Endothelial cell of umbilical vein (primary cell): Measurements from ENCODE around the gene RPS5. TPM values are rescaled to one million over a fixed set of nuclear protein-coding genes. Genes with fewer than 3 reads are reported as not detected.
A peak's percentile ranks its signal among the peaks of the same experiment; 100 is the strongest.

Experiments
- BruUV-seq: library from RNA; stranded (reverse); fragments of 400-500 nt; replicated peaks from 2 replicates; lab custom pipeline; 2021; lab: Mats Ljungman, UMichigan
- CTCF ChIA-PET: fragments of 300-600, 350-600 bp; sonication (Branson Sonifier 250); formaldehyde crosslinking; loops from one replicate; lab custom pipeline; 2021; ENCODE audit warnings: antibody characterized with exemption, inconsistent platforms; lab: Charles Lee
- POLR2A ChIA-PET: fragments of 300-600, 350-600 bp; sonication (Branson Sonifier 250); formaldehyde crosslinking; loops from one replicate; lab custom pipeline; 2021; ENCODE audit warnings: antibody characterized with exemption, inconsistent platforms; lab: Charles Lee
- DNase-seq: peaks from one replicate; pipeline ENCODE4 v3.0.0-alpha.2; 2011; ENCODE audit warnings: low read depth, low spot score
- FAIRE-seq: peaks from 2 replicates; lab custom pipeline; 2011; peaks lifted over from hg19 to GRCh38; lab: Jason Lieb, UNC
- H2AFZ ChIP-seq: 2 replicates; pipeline ENCODE4 v1.6.0; 2012; ENCODE audit warnings: low read depth, low read length, control low read depth, inconsistent platforms
- H3K27ac ChIP-seq: 2 replicates; pipeline ENCODE4 v1.5.1; 2011; ENCODE audit warnings: low read depth, mild to moderate bottlenecking, control low read depth, low read length, moderate library complexity; ENCODE audit not compliant: insufficient read depth
- H3K27me3 ChIP-seq, 2 experiments: 2 replicates each; pipeline versions ENCODE4 v1.6.0 to v1.6.1; 2011; ENCODE audit warnings: low read length in 2 of 2, mixed read lengths in 1 of 2; ENCODE audit not compliant: control insufficient read depth in 2 of 2, insufficient read depth in 2 of 2
- H3K36me3 ChIP-seq, 2 experiments: 2 replicates in 1 of 2; 3 replicates in 1 of 2; pipeline ENCODE4 v1.5.1; 2011; ENCODE audit warnings: low read length in 2 of 2, mild to moderate bottlenecking in 1 of 2, moderate library complexity in 1 of 2; ENCODE audit not compliant: control insufficient read depth in 2 of 2, insufficient read depth in 2 of 2; ENCODE audit errors: extremely low read depth in 1 of 2
- H3K4me1 ChIP-seq: 3 replicates; pipeline ENCODE4 v1.5.1; 2011; ENCODE audit warnings: mild to moderate bottlenecking, low read length; ENCODE audit not compliant: control insufficient read depth, insufficient read depth; ENCODE audit errors: extremely low read depth
- H3K4me2 ChIP-seq: 2 replicates; pipeline ENCODE4 v1.6.1; 2011; ENCODE audit warnings: low read length, control low read depth, mixed read lengths; ENCODE audit not compliant: insufficient read depth
- H3K4me3 ChIP-seq, 3 experiments: fragments of 200-600 bp in 1 of 3; sonication (generic), shearing (Covaris generic) in 1 of 3; replicated peaks in 1 of 3; 2 replicates each; pipeline ENCODE4 v1.5.1; 2011 to 2016; ENCODE audit warnings: control low read depth in 3 of 3, low read length in 3 of 3, mild to moderate bottlenecking in 2 of 3, inconsistent platforms in 1 of 3, low read depth in 1 of 3, moderate library complexity in 1 of 3; ENCODE audit not compliant: insufficient read depth in 1 of 3
- H3K79me2 ChIP-seq: 2 replicates; pipeline ENCODE4 v1.6.0; 2012; ENCODE audit warnings: low read length, inconsistent platforms; ENCODE audit not compliant: control insufficient read depth, insufficient read depth
- H3K9ac ChIP-seq: replicated peaks from 2 replicates; pipeline ENCODE3; 2011; ENCODE audit warnings: low read length, control low read depth; ENCODE audit not compliant: insufficient read depth; ENCODE audit errors: extremely low read depth
- H3K9me1 ChIP-seq: replicated peaks from 3 replicates; pipeline ENCODE4 v1.6.0; 2011; ENCODE audit warnings: mild to moderate bottlenecking, low read length; ENCODE audit not compliant: control insufficient read depth, insufficient read depth; ENCODE audit errors: extremely low read depth
- H3K9me3 ChIP-seq: replicated peaks from 2 replicates; pipeline ENCODE4 v1.5.1; 2012; ENCODE audit warnings: low read length, inconsistent platforms; ENCODE audit not compliant: control insufficient read depth, insufficient read depth
- H4K20me1 ChIP-seq: replicated peaks from 2 replicates; pipeline ENCODE3; 2011; ENCODE audit warnings: mild to moderate bottlenecking, low read length; ENCODE audit not compliant: control insufficient read depth, insufficient read depth; ENCODE audit errors: extremely low read depth
- CTCF ChIP-seq, 2 donors: IDR thresholded peaks; 1 replicate in 1 of 2; 2 replicates in 1 of 2; pipeline ENCODE4 v1.5.1; 2011; ENCODE audit warnings: low read length in 2 of 2, mild to moderate bottlenecking in 2 of 2, moderate library complexity in 2 of 2, control low read depth in 1 of 2, inconsistent platforms in 1 of 2, low read depth in 1 of 2; ENCODE audit not compliant: insufficient read depth in 1 of 2; ENCODE audit errors: extremely low read depth in 1 of 2
- FOS ChIP-seq: IDR thresholded peaks from 2 replicates; pipeline ENCODE4 v1.6.1; 2011; ENCODE audit warnings: mild to moderate bottlenecking, low read length, moderate library complexity, borderline replicate concordance; ENCODE audit not compliant: insufficient read depth
- GATA2 ChIP-seq: IDR thresholded peaks from 2 replicates; pipeline ENCODE4 v1.7.0; 2011; ENCODE audit warnings: low read depth, mild to moderate bottlenecking, moderate library complexity, mixed read lengths, low read length; ENCODE audit not compliant: insufficient read length, insufficient read depth
- JUN ChIP-seq: IDR thresholded peaks from 2 replicates; pipeline ENCODE4 v1.6.1; 2011; ENCODE audit warnings: borderline replicate concordance, low read depth; ENCODE audit not compliant: insufficient read length, insufficient read depth
- MYC ChIP-seq: IDR thresholded peaks from one replicate; pipeline ENCODE4 v1.6.1; 2011; ENCODE audit warnings: mild to moderate bottlenecking, low read depth, low read length
- POLR2A ChIP-seq: IDR thresholded peaks from 2 replicates; pipeline ENCODE4 v1.6.1; 2012; ENCODE audit warnings: low read depth, mild to moderate bottlenecking, control low read depth, low read length
- POLR2AphosphoS5 ChIP-seq: IDR thresholded peaks from 2 replicates; pipeline ENCODE4 v1.6.1; 2012; ENCODE audit warnings: low read depth, mild to moderate bottlenecking, control low read depth, low read length, moderate library complexity; ENCODE audit not compliant: insufficient read depth
- dilution Hi-C: fragments of 300-500 bp; cut with MboI; formaldehyde crosslinking; loops from one replicate; pipeline ENCODE4 v1.15.0; 2019; ENCODE audit warnings: low sequenced_read_pairs; ENCODE audit not compliant: extremely low pct_ligation_motif_present
- intact Hi-C: fragments of 100-400 bp; cut with micrococcal nuclease; formaldehyde crosslinking; loops from one replicate; pipeline ENCODE4 v1.10.0; 2022
- polyA plus RNA-seq, 4 experiments: library from polyadenylated mRNA; depleted of rRNA in 3 of 4; stranded (reverse) in 3 of 4; unstranded in 1 of 4; fragments of >200 nt; gene quantifications; 2 replicates each; pipeline versions ENCODE4 v1.2.1 to v1.2.3, GENCODE V29; 2011 to 2012; ENCODE audit warnings: missing spikeins in 1 of 4
- total RNA-seq: library from RNA; stranded (reverse); gene quantifications from 2 replicates; pipeline ENCODE4 v1.2.3, GENCODE V29; 2021
- TF ChIP-seq, protein P1 (sequence below): IDR thresholded peaks from 2 replicates; pipeline ENCODE4 v1.6.1; 2011; ENCODE audit not compliant: insufficient read depth, insufficient read length

Gene RPS5
- total and polyA plus RNA-seq, 2 donors (not counting 3 experiments of a cell fraction or from before 2014, with no cell fraction given): 993 to 3,430 TPM

GRCh38 chr19:58409010-58409790, 22.1 kb downstream of the RPS5 start:
- H3K27me3 ChIP-seq: no peaks in the 10 kb centered on the region
- H3K36me3 ChIP-seq: no peaks in the 10 kb centered on the region
- H2AFZ ChIP-seq: peak overlapping the region; percentile 49
- dilution Hi-C loops (no loop called here), intact Hi-C loops (loop anchor here (2.0 kb wide), 2 partner anchors 180 to 226 kb away; partner anchors contain the start of genes ZNF274 and ZNF544)
- no peaks in the 10 kb centered on the region for H3K9me1 ChIP-seq
- no peak overlapping the region for H3K27ac ChIP-seq
- peak overlapping the region; percentile 51 to 93 (median 66) for H3K4me3 ChIP-seq
- H3K9ac ChIP-seq: peak overlapping the region; percentile 49
- no peak for TF ChIP-seq POLR2AphosphoS5
- TF ChIP-seq, protein P1, sequence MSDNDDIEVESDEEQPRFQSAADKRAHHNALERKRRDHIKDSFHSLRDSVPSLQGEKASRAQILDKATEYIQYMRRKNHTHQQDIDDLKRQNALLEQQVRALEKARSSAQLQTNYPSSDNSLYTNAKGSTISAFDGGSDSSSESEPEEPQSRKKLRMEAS: no peak
- TF ChIP-seq MYC: no peak
- no peak for TF ChIP-seq CTCF (IDR thresholded peaks at IDR 0.05; ENCODE audit: extremely low read depth in 1 of 2, insufficient read depth in 1 of 2, low read depth in 1 of 2, low read length in 2 of 2)
- TF ChIP-seq POLR2A: no peak
- no peak for TF ChIP-seq GATA2
- no peak for TF ChIP-seq FOS
- TF ChIP-seq JUN: no peak
- BruUV-seq: no TSS peak
- H3K79me2 ChIP-seq: peaks cover 10% of the 10 kb centered on the region
- ChIA-PET POLR2A (interaction anchor here (0.6 to 1.0 kb wide), 3 partner anchors 31 to 492 kb away, joined by 3 to 4 read pairs (median 3); partner anchors contain the start of genes ZNF132, ZNF417 and ZNF497), CTCF (interaction anchor here (0.8 to 2.1 kb wide), 3 partner anchors 8 to 46 kb away, joined by 3 to 4 read pairs (median 4); partner anchors contain the start of gene ZNF497)
- H3K9me3 ChIP-seq: no peaks in the 10 kb centered on the region
- DNase-seq (peak; percentile 34), FAIRE-seq (peak; percentile 73)
- H4K20me1 ChIP-seq: no peaks in the 10 kb centered on the region
- H3K4me1 ChIP-seq: peaks cover 15% of the 10 kb centered on the region
- H3K4me2 ChIP-seq: peak overlapping the region; percentile 40
